ENCODE measurements around the gene LGR4.

The LGR4 gene

DNA sequence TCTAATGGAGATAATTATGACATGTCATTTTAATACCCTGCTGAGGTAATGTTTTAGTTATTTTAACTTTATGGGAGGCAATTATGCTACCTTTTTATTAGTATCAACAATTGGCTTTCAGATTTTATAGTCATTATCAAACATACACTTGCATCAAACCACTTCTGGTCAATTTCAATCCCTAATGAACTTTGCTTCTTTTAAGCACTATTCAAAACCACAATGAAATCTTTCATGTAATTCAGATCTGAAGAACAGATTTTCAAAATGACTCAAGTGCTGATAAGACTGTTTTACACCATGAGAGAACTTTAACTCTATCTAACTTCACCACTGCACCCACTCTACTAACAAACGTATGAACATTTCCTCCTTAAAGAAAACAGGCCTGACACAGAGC lies 83.7 kb downstream of the LGR4 start:
- DNase-seq (ENCODE audit: low read depth), result no peak
- TF ChIP-seq, protein P1, sequence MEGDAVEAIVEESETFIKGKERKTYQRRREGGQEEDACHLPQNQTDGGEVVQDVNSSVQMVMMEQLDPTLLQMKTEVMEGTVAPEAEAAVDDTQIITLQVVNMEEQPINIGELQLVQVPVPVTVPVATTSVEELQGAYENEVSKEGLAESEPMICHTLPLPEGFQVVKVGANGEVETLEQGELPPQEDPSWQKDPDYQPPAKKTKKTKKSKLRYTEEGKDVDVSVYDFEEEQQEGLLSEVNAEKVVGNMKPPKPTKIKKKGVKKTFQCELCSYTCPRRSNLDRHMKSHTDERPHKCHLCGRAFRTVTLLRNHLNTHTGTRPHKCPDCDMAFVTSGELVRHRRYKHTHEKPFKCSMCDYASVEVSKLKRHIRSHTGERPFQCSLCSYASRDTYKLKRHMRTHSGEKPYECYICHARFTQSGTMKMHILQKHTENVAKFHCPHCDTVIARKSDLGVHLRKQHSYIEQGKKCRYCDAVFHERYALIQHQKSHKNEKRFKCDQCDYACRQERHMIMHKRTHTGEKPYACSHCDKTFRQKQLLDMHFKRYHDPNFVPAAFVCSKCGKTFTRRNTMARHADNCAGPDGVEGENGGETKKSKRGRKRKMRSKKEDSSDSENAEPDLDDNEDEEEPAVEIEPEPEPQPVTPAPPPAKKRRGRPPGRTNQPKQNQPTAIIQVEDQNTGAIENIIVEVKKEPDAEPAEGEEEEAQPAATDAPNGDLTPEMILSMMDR (IDR thresholded peaks at IDR 0.05; ENCODE audit: low read depth, low read length, missing control alignments), result no peak
- H3K4me3 ChIP-seq (ENCODE audit: low read depth, low read length), result no peak overlapping the region

DNA sequence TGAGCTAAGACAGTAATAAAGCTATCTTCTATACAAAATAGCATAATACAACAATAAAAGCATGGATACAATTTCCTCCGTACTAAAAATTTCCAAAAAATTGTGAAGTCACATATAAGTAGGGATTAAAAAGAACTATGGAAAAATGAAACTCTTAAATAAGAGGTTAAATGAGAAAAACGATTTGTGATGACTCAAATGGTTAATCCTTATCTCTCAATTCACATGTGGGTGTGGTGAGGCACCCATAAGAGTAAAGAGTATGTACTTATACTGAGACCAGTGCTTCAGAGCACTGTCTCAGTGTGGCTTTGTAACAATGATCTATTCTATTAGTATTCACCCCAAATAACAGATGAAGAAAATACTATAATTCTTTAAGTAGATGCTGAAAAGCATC lies 84.6 kb downstream of the LGR4 start:
- TF ChIP-seq, protein P1 (IDR thresholded peaks at IDR 0.05; ENCODE audit: low read depth, low read length, missing control alignments), result no peak
- DNase-seq (ENCODE audit: low read depth), result no peak

DNA sequence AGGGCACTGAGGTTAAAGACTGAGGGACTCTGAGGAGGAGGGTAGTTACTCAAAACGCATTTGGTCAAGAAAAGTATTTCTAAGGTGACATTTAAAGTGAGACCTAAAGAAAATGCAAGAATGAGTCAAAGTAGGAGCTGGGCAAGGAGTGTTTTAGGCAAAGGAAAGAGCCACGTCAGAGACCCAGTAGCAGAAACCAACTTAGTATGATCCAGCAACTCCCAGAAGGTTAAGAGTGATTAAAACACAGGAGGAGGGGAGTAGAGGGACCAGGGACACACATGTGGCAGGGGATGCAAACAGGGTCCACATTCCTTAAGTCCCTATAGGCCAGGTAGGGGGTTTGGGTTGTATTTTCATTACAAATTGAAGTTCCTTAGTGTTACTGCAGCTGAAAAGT lies 85.2 kb downstream of the LGR4 start:
- DNase-seq (ENCODE audit: low read depth), result no peak
- no peak overlapping the region for H3K4me3 ChIP-seq (ENCODE audit: low read depth, low read length)

More for the DNA sequence above, 84.6 kb downstream of the LGR4 start:
- no peak overlapping the region for H3K4me3 ChIP-seq (ENCODE audit: low read depth, low read length)

DNA sequence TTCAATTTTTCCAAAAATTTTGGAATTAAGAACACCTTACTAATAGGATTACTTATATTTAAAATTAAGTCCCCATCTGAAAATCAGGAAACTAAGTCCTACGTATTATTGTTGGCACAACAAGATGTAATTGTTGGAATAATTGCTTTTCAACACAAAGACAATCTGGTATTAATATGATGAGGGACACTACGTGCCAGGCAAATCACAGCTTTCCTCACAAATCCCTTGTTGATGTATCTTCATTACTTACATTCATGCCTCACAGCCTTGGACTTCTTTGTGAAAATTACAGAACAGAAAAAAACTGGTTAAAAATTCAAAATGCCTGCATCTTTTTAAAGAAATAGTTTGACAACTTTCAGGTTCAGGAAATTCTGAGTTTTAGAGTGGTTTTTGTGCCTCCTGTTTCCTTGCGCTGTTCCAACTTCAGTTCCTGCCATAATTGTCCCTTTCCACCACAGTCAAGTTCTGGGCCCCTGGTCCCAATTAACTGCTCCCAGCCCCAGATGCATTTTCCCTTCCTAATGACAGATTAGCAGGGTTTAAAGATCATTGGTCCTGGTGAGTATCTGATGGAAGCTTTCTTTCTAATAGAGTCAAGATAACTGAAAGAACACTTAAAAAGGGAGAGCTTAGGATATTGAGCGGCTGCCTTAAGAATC lies 86.3 kb downstream of the LGR4 start:
- TF ChIP-seq, protein P1 (IDR thresholded peaks at IDR 0.05; ENCODE audit: low read depth, low read length, missing control alignments), result no peak
- no peak overlapping the region for H3K4me3 ChIP-seq (ENCODE audit: low read depth, low read length)
- no peak for DNase-seq (ENCODE audit: low read depth)

More for the DNA sequence above, 85.2 kb downstream of the LGR4 start:
- TF ChIP-seq, protein P1 (IDR thresholded peaks at IDR 0.05; ENCODE audit: low read depth, low read length, missing control alignments), result no peak

DNA sequence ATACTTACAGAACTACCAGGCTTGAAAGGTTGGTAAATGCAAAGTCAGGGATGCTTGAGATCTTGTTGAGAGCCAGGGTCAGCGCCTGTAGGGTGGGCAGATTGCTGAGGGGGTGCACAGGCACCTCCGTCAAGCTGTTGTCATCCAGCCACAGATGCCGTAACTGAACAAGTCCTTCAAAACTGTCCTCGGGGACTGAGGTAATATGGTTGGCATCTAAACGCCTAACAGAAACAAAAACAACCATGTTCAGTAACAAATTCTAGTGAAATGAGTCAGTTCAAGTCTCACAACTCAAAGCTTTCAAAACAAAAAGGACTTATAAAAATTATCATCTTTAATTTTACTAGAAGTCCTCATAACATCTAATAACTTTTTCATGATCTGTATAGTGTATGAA lies 87.3 kb downstream of the LGR4 start:
- no peak for DNase-seq (ENCODE audit: low read depth)
- TF ChIP-seq, protein P1 (IDR thresholded peaks at IDR 0.05; ENCODE audit: low read depth, low read length, missing control alignments), result no peak
- no peak overlapping the region for H3K4me3 ChIP-seq (ENCODE audit: low read depth, low read length)

DNA sequence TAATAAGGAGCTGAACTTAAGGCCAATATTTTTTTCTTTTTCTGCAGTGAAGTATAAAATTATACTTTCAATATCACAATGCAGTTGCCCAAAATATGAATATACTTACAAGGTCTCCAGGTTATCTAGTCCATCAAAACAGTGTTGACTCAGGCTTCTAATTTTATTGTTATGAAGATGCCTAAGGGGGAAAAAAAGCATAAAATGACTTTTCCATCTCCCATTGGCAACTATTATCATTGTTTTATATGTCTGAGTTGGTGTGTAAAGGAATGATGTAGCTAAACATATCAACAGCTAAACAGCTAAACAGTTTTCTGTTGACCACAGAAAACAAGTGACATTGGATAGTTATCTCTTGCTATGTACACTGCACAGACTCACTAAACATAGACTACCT lies 88.4 kb downstream of the LGR4 start:
- DNase-seq (ENCODE audit: low read depth), result no peak
- TF ChIP-seq, protein P1 (IDR thresholded peaks at IDR 0.05; ENCODE audit: low read depth, low read length, missing control alignments), result no peak
- no peak overlapping the region for H3K4me3 ChIP-seq (ENCODE audit: low read depth, low read length)

DNA sequence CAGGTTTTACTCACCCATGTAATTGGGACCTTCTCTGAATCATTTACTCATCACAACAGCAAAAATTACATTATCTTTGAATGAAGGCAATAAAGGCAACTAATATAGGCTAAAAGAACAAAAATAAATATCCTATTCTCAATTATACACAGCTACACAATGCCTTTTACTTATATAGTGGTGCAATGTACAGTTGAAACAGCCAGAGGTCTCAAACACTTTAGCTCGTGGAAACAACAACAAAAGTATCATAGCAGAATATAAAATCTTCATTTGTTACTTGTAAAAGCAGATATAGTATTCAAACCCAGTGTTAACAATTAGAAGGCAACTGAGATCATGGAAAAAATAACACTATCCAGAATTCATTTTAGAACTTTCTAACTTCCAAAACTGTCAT lies 88.9 kb downstream of the LGR4 start:
- TF ChIP-seq, protein P1 (IDR thresholded peaks at IDR 0.05; ENCODE audit: low read depth, low read length, missing control alignments), result no peak
- no peak overlapping the region for H3K4me3 ChIP-seq (ENCODE audit: low read depth, low read length)
- DNase-seq (ENCODE audit: low read depth), result no peak
